Right lobe of liver (tissue), 4 donors: ENCODE data around the gene HERC6.

Source experiments
- POLR2A ChIP-seq: fragments of 450-650 bp; IDR thresholded peaks from one replicate; pipeline ENCODE4 v1.6.1; 2017; ENCODE audit warnings: antibody characterized with exemption, mild to moderate bottlenecking
- TF ChIP-seq, protein P1 (sequence below), 4 donors: fragments of 200-600 bp in 3 of 4; fragments of 450-650 bp in 1 of 4; IDR thresholded peaks; one replicate each; pipeline versions ENCODE4 v1.5.1 to v1.8.0; 2016 to 2022; ENCODE audit warnings: antibody characterized with exemption in 4 of 4, mild to moderate bottlenecking in 2 of 4
- donor health status: DM: no; HTN: no; CAD: no.
- donor health status: DM: no; HTN: no; CAD: no.
- donor health status: DM: no; HTN: yes; CAD: no.

DNA sequence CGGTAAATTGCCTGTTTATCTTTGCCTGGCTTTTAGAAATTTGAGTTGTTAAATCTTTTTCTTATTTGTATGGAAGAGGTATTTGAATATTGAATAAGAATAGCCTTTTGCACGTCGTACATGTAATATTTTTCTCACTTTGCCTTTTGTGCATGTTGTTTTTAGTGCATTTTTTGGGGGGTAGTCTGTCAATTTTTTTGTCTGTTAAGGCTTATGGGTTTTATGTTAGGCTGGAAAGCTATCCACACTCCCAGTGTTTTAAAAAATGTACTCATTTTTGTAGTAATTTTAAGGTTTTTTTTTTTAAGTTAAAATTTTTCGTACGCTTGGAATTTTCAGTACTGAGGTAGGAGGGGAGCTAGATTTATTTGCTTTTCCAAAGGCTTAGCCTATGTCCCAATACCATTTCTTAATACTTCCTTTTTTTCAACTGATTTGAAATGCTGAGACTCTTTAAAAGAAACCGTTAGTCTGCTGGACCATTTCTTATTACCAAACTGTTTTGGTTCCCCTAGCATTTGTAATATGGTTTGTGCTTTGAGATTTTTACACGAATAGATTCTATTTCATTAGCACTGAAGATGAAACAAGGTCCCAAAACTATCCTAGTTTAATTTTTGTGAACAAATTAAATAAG lies 79.6 kb downstream of the HERC6 start:
- TF ChIP-seq, protein P1, sequence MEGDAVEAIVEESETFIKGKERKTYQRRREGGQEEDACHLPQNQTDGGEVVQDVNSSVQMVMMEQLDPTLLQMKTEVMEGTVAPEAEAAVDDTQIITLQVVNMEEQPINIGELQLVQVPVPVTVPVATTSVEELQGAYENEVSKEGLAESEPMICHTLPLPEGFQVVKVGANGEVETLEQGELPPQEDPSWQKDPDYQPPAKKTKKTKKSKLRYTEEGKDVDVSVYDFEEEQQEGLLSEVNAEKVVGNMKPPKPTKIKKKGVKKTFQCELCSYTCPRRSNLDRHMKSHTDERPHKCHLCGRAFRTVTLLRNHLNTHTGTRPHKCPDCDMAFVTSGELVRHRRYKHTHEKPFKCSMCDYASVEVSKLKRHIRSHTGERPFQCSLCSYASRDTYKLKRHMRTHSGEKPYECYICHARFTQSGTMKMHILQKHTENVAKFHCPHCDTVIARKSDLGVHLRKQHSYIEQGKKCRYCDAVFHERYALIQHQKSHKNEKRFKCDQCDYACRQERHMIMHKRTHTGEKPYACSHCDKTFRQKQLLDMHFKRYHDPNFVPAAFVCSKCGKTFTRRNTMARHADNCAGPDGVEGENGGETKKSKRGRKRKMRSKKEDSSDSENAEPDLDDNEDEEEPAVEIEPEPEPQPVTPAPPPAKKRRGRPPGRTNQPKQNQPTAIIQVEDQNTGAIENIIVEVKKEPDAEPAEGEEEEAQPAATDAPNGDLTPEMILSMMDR (IDR thresholded peaks at IDR 0.05), result no peak
- TF ChIP-seq POLR2A, result no peak
